Activated CD4-positive, alpha-beta T cell treated with anti-CD3 and anti-CD28 coated beads, Interleukin-2, amount 50 U/mL, for 1 hour (primary cell): Measurements from ENCODE around the gene NPC1L1.

Experiments used
- DNase-seq: peaks from one replicate; pipeline ENCODE4 v3.0.0-alpha.2; 2020

NPC1L1 gene, protein sequence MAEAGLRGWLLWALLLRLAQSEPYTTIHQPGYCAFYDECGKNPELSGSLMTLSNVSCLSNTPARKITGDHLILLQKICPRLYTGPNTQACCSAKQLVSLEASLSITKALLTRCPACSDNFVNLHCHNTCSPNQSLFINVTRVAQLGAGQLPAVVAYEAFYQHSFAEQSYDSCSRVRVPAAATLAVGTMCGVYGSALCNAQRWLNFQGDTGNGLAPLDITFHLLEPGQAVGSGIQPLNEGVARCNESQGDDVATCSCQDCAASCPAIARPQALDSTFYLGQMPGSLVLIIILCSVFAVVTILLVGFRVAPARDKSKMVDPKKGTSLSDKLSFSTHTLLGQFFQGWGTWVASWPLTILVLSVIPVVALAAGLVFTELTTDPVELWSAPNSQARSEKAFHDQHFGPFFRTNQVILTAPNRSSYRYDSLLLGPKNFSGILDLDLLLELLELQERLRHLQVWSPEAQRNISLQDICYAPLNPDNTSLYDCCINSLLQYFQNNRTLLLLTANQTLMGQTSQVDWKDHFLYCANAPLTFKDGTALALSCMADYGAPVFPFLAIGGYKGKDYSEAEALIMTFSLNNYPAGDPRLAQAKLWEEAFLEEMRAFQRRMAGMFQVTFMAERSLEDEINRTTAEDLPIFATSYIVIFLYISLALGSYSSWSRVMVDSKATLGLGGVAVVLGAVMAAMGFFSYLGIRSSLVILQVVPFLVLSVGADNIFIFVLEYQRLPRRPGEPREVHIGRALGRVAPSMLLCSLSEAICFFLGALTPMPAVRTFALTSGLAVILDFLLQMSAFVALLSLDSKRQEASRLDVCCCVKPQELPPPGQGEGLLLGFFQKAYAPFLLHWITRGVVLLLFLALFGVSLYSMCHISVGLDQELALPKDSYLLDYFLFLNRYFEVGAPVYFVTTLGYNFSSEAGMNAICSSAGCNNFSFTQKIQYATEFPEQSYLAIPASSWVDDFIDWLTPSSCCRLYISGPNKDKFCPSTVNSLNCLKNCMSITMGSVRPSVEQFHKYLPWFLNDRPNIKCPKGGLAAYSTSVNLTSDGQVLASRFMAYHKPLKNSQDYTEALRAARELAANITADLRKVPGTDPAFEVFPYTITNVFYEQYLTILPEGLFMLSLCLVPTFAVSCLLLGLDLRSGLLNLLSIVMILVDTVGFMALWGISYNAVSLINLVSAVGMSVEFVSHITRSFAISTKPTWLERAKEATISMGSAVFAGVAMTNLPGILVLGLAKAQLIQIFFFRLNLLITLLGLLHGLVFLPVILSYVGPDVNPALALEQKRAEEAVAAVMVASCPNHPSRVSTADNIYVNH (N-terminal part only)

GRCh38 chr7:44541028-44541869 is at the start of gene NPC1L1:
Gene NPC1L1, minus strand, starts transcription at chr7:44541330. Its CDS starts 71 bp downstream, at chr7:44541259.
- no peak for DNase-seq

DNA sequence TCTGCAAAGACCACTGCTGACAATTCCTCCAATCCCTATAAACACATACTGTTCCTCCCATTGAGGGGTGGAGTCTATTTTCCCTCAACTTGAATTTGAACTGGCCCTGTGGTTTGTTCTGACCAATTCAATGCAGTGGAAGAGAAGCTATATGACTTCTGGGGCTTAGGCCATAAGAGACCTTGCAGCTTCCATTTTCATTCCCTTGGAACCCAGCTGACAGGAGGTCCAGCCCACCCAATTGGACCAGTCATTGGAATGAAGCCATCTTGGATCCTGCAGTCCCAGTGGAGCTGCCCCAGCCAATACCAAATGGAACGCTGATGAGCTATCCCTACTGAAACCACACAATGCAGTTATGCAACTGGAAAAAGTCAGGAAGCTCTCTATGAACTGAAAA is 49.8 kb upstream of the NPC1L1 start:
- no peak for DNase-seq

GRCh38 chr7:44587843-44588711 is 46.9 kb upstream of the NPC1L1 start:
- peak; percentile 61 for DNase-seq

DNA sequence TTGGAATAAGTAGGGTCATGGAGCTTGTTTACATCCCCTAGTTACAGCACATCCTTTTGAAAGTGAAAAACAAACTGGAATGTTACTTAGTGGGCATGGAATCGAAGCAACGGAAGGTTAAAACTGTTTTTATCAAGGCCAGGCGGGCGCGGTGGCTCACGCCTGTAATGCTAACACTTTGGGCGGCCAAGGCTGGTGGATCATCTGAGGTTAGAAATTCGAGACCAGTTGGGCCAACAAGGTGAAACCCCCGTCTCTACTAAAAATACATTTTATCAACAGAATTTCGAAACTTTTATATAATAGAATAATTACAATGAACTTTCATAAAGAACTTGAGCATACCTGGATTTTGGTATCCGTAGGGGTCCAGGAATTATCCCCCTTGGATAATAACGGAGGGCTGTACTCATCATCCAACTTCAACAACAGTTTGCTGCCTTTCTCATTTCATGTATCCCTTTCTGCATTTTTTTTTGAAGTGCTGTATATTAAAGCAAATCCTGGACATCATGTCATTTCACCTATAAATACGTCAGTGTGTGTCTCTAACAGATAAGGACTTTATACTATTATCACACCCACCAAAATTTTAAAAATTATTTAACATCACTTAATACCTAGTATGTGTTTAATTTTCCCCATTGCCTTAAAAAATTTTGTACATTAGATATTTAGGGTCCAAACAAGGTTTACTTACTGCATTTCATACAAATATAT is 42.2 kb upstream of the NPC1L1 start:
- no peak for DNase-seq

- DNase-seq, result peak; percentile 100
Observed at GRCh38 chr7:44581879-44582603, 40.9 kb upstream of the NPC1L1 start, which contains the start of gene TMED4. Gene TMED4, minus strand, starts transcription at chr7:44582231. Its CDS starts 25 bp downstream, at chr7:44582206.

DNA sequence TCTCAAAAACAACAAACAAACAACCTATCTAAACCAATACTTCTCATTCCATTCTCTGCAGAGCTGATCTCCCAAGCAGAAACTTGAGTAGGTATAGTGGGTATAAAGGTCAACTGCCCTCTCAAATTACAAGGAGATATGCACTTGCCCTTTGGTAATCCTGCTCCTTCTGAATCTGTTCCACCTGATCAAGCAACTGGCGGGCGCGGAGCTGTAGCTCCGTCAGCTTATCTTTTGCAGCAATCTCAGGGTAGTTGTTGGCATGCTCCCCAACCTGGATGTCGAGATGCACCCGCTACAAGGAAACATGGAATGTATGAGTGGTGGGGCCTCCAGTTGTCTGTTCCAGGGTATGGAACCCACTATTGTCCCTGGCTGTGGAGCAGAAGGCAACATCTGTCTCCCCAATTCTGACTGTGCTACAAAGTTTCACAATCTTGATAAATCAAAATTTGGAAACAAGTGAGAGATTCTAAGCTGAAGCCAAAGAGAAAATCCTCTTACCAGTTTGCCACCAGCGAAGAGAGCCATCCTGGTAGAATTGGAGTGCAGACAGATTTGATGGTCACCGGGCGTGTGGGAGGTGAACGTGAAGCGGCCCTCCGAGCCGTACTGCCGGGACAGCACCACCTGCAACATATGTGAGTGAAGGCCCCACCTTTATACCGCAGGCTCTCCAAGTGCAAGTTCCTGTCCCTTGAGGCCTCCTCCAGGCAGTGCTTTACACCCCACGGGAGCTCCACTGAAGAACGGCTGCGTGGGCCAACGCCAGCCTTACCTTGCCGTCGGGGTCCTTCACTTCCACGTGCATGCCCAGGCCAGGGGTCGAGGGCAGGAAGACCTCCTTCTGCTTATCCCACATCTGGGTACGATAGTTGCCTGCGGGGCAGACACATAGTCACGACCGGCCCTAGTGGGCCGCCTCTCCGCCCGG is 40.1 kb upstream of the NPC1L1 start:
- DNase-seq, result peak; percentile 40

- DNase-seq, result no peak
Observed at GRCh38 chr7:44576228-44576627, 35.1 kb upstream of the NPC1L1 start.

DNA sequence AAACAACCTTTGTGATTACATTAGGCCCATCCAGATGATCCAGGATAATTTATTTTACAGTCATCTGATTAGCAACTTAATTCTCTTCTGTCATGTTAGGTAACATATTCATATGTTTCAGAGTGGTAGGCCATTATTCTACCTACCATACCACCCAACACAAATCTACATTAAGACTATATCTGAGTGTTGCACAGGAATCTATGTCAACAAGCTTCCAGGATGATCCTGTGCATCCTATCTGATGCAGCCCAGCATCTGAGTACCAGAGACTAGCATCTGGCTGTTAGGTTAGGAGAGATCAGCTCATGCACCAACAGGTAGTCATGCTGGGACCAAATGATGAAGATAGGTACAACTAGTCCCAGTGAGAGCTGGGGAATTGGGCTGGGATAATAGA is 33.9 kb upstream of the NPC1L1 start:
- no peak for DNase-seq

- peak; percentile 8 for DNase-seq
Observed at GRCh38 chr7:44574287-44574872, 33.2 kb upstream of the NPC1L1 start.

GRCh38 chr7:44573464-44574286 is 32.5 kb upstream of the NPC1L1 start, which contains the start of gene DDX56:
Gene DDX56, minus strand, starts transcription at chr7:44573908. Its CDS starts 13 bp downstream, at chr7:44573895.
- peak; percentile 91 for DNase-seq

- DNase-seq, result no peak
Observed at GRCh38 chr7:44572771-44573170, 31.6 kb upstream of the NPC1L1 start.

DNA sequence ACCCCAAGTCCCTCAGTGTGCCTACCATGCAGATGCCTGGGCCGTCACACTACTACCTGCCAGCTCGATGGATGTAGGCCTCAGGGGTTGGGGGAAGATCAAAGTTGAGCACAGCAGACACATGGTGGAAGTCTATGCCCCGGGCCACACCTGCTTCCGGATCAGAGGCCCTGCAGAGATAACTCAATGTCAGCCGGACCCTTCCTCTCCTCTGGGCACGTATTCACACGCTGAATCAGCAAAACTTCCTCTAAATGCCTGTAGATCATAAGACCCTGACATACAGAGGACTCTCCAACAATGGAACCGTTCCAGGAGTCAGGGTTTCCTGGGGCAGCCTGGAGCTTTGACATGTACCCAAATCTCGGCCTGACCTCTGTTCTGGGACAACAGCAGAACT is 28.8 kb upstream of the NPC1L1 start:
- DNase-seq, result no peak

GRCh38 chr7:44568771-44569560 is 27.8 kb upstream of the NPC1L1 start:
- no peak for DNase-seq

- DNase-seq, result no peak
Observed at GRCh38 chr7:44567884-44568283, 26.8 kb upstream of the NPC1L1 start.

- DNase-seq, result no peak
Observed at GRCh38 chr7:44566680-44567079, 25.6 kb upstream of the NPC1L1 start.
